HEK293T (cell line): ENCODE measurements around the gene RPL15.
"Not testable (repeated sequence)": the region's sequence is repeated elsewhere in the genome, so short reads cannot be mapped to it uniquely, and the experiment has no call there.

Source experiments
- ARNT ChIP-seq: fragments of 450-650 bp; IDR thresholded peaks from 2 replicates; pipeline ENCODE4 v1.6.1; 2017; ENCODE audit warnings: mild to moderate bottlenecking
- BHLHE40 ChIP-seq: fragments of 450-650 bp; IDR thresholded peaks from 2 replicates; pipeline ENCODE4 v1.6.1; 2016; ENCODE audit warnings: mild to moderate bottlenecking, moderate library complexity, borderline replicate concordance
- CTBP1 ChIP-seq: fragments of 450-650 bp; IDR thresholded peaks from 2 replicates; pipeline ENCODE4 v1.6.1; 2016; ENCODE audit warnings: borderline replicate concordance
- ELF4 ChIP-seq: fragments of 450-650 bp; IDR thresholded peaks from 2 replicates; pipeline ENCODE4 v1.6.1; 2017; ENCODE audit warnings: antibody characterized with exemption
- FOXA1 ChIP-seq: fragments of 450-650 bp; IDR thresholded peaks from 2 replicates; pipeline ENCODE4 v1.6.1; 2016; ENCODE audit warnings: mild to moderate bottlenecking
- FOXK2 ChIP-seq: fragments of 450-650 bp; IDR thresholded peaks from 2 replicates; pipeline ENCODE4 v1.6.1; 2016; ENCODE audit warnings: mild to moderate bottlenecking
- FOXM1 ChIP-seq: fragments of 450-650 bp; IDR thresholded peaks from 2 replicates; pipeline ENCODE4 v1.6.1; 2017; ENCODE audit warnings: mild to moderate bottlenecking, borderline replicate concordance
- HDGF ChIP-seq: fragments of 450-650 bp; IDR thresholded peaks from 2 replicates; pipeline ENCODE4 v1.6.1; 2017; ENCODE audit warnings: antibody characterized with exemption, borderline replicate concordance
- LEF1 ChIP-seq: fragments of 450-650 bp; IDR thresholded peaks from 2 replicates; pipeline ENCODE4 v1.6.1; 2017; ENCODE audit warnings: mild to moderate bottlenecking, borderline replicate concordance
- NFRKB ChIP-seq: fragments of 450-650 bp; IDR thresholded peaks from 2 replicates; pipeline ENCODE4 v1.6.1; 2016; ENCODE audit warnings: mild to moderate bottlenecking, moderate library complexity
- SP1 ChIP-seq: fragments of 450-650 bp; IDR thresholded peaks from 2 replicates; pipeline ENCODE4 v1.6.1; 2017
- SUZ12 ChIP-seq: fragments of 450-650 bp; IDR thresholded peaks from 2 replicates; pipeline ENCODE4 v1.6.1; 2016; ENCODE audit warnings: mild to moderate bottlenecking
- TARDBP ChIP-seq: fragments of 450-650 bp; IDR thresholded peaks from 2 replicates; pipeline ENCODE4 v1.6.1; 2016
- ZNF384 ChIP-seq: fragments of 450-650 bp; IDR thresholded peaks from 2 replicates; pipeline ENCODE4 v1.6.1; 2016

- not testable (repeated sequence) for TF ChIP-seq FOXA1, FOXM1, ZNF384, SP1, LEF1, NFRKB, CTBP1, ELF4, FOXK2, BHLHE40, SUZ12, HDGF, TARDBP, ARNT
Measured at GRCh38 chr3:23870663-23871043, 46.3 kb upstream of the RPL15 start.
